Measurements from ENCODE around the gene MOAP1. TPM values are rescaled to one million over a fixed set of nuclear protein-coding genes. Genes with fewer than 3 reads are reported as not detected.
A peak's percentile ranks its signal among the peaks of the same experiment; 100 is the strongest.

The MOAP1 gene
- polyA plus RNA-seq, 2 of the 4 experiments (the other 2 are of a cell fraction): 13.5 to 23.9 TPM

DNA sequence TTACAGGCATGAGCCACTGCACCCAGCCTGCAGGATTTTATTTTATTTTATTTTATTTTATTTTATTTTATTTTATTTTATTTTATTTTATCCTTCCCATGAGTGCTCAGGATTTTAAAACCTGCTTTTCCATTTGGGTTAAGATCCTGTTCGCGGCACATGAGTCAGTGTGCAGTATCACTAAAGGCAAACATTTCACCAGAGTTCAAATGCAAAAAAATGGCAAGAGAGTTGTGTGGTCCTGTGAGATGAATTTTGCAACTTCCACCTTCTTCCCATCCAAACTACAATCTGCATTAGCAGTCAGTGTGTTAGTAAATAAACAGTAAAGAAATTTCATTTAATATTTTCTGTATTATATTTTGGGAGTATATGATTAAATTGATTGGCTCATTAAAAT lies 29.0 kb downstream of the MOAP1 start (continued):
- TF ChIP-seq FOSB (CRISPR knock-in tag; IDR thresholded peaks at IDR 0.05) (no peak), ATOH8 (CRISPR knock-in tag; IDR thresholded peaks at IDR 0.05; ENCODE audit: low read depth) (no peak), PHF8 (IDR thresholded peaks at IDR 0.05; ENCODE audit: borderline replicate concordance, low read depth) (no peak), RFX5 (IDR thresholded peaks at IDR 0.05) (no peak)
- TF ChIP-seq, protein P1, sequence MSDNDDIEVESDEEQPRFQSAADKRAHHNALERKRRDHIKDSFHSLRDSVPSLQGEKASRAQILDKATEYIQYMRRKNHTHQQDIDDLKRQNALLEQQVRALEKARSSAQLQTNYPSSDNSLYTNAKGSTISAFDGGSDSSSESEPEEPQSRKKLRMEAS (IDR thresholded peaks at IDR 0.05): no peak

- POLR2A ChIA-PET: no interaction called here
- no peak overlapping the region for H3K4me2 ChIP-seq
- no peak overlapping the region for H3K4me3 ChIP-seq
- ATAC-seq (no peak), FAIRE-seq (no peak), DNase-seq (ENCODE audit: low read depth in 1 of 2, low spot score in 1 of 2) (no peak)
- no peaks in the 10 kb centered on the region for H3K9me3 ChIP-seq
- CTCF ChIA-PET: interaction anchor here (1.0 kb wide), 1 partner anchor 14 kb away, joined by 5 read pairs; no protein-coding TSS in a partner anchor
- 74% methylated on average over 7 of the region's 7 CpGs for WGBS (ENCODE audit: missing lambda C conversion rate)
- H3K27ac ChIP-seq: no peak overlapping the region
- H3K4me1 ChIP-seq: peaks cover 8% of the 10 kb centered on the region; the same call in 1 of the 3 replicates
- TF ChIP-seq JUN (IDR thresholded peaks at IDR 0.05) (no peak), SREBF2 (IDR thresholded peaks at IDR 0.05) (no peak), JUNB (IDR thresholded peaks at IDR 0.05) (no peak), ZNF302 (CRISPR knock-in tag; IDR thresholded peaks at IDR 0.05) (no peak), EHMT2 (IDR thresholded peaks at IDR 0.05; ENCODE audit: low read depth) (no peak)
Observed at GRCh38 chr14:93153121-93153520, 31.6 kb downstream of the MOAP1 start.

DNA sequence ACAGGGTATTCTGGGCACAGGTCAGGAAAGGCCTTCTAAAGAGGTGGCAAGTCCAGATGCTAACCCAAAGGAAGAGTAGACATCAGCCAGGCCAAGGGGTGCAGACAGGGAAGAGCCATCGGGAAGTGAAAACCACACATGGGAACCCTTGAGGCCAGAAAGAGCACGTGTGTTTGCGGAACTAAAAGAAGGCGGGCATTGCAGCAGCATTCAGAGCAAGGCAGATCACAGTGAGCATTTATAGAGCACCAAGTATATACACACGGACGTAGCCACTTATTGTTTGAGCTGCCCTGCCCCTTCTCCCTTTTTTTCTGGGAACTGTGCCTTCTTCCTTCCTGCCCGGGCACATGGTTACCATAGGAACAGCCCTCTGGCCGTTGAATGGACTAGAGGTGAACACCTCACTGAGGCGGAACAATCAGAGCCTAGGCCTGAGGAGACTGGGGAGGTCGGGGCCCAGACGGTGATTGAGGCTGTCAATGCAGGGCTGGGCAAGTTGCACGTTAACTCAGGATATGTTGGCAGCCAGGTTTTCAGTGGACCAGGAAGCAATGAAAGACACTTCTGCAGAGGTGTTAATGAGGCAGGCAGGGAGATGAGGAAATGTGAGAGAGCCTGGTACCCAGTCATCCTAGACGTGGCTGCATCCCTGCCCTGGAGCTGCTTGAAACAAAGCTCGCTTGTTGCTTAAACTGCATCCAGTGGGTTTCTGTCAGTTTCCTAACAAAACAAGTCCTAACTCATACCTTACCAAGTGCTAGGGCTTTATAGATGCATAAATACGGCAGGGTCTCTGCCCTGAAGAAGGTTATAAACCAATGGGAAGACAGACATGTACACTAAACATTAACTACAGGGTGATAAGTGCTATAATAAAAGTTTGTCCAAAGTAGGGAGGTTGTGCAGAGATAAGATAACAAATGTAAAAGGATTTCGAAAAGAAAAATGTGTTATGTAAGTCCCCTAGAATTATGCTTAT lies 34.2 kb downstream of the MOAP1 start:
- 65% methylated on average over 16 of the region's 16 CpGs for WGBS (ENCODE audit: missing lambda C conversion rate)
- peak; percentile 32 to 68; a peak in 4 of 6 replicates for ATAC-seq
- H3K4me2 ChIP-seq: no peak overlapping the region
- ChIA-PET CTCF (interaction anchor here (0.8 to 2.6 kb wide), 3 partner anchors 10 to 28 kb away, joined by 3 to 11 read pairs (median 3); no protein-coding TSS in a partner anchor), POLR2A (no interaction called here)
- H3K4me3 ChIP-seq: no peak overlapping the region
- H3K27ac ChIP-seq: no peak overlapping the region
- FAIRE-seq: no peak
- H3K4me1 ChIP-seq: peaks cover 8% of the 10 kb centered on the region; the same call in 1 of the 3 replicates
- DNase-seq (ENCODE audit: low read depth in 1 of 2, low spot score in 1 of 2): no peak
- TF ChIP-seq TFCP2L1 (CRISPR knock-in tag; IDR thresholded peaks at IDR 0.05) (no peak), POLR2AphosphoS2 (conservative IDR thresholded peaks at IDR 0.05; ENCODE audit: low read length) (no peak), HOXB13 (CRISPR knock-in tag; IDR thresholded peaks at IDR 0.05; ENCODE audit: low read depth) (no peak), HEYL (CRISPR knock-in tag; IDR thresholded peaks at IDR 0.05) (no peak), CHD2 (IDR thresholded peaks at IDR 0.05; ENCODE audit: low read length, partially characterized antibody) (no peak), MAZ (IDR thresholded peaks at IDR 0.05; ENCODE audit: borderline replicate concordance, low read depth, low read length) (no peak), FOXS1 (CRISPR knock-in tag; IDR thresholded peaks at IDR 0.05) (no peak), EP300 (IDR thresholded peaks at IDR 0.05) (no peak)
- TF ChIP-seq, protein P2, sequence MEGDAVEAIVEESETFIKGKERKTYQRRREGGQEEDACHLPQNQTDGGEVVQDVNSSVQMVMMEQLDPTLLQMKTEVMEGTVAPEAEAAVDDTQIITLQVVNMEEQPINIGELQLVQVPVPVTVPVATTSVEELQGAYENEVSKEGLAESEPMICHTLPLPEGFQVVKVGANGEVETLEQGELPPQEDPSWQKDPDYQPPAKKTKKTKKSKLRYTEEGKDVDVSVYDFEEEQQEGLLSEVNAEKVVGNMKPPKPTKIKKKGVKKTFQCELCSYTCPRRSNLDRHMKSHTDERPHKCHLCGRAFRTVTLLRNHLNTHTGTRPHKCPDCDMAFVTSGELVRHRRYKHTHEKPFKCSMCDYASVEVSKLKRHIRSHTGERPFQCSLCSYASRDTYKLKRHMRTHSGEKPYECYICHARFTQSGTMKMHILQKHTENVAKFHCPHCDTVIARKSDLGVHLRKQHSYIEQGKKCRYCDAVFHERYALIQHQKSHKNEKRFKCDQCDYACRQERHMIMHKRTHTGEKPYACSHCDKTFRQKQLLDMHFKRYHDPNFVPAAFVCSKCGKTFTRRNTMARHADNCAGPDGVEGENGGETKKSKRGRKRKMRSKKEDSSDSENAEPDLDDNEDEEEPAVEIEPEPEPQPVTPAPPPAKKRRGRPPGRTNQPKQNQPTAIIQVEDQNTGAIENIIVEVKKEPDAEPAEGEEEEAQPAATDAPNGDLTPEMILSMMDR (IDR thresholded peaks at IDR 0.05): no peak
- H3K9me3 ChIP-seq: no peaks in the 10 kb centered on the region
